Neural crest cell (in vitro differentiated cells): ENCODE measurements around the gene MROH2A. TPM values are rescaled to one million over a fixed set of nuclear protein-coding genes. Genes with fewer than 3 reads are reported as not detected.
A peak's percentile ranks its signal among the peaks of the same experiment; 100 is the strongest.

Source experiments
- DNase-seq: peaks from one replicate; pipeline ENCODE4 v3.0.0; 2021; ENCODE audit warnings: low read depth, mixed read lengths, low spot score
- H3K27ac Mint-ChIP-seq: one replicate; pipeline ENCODE4 v1.8.0; 2021; ENCODE audit warnings: mild to moderate bottlenecking, mixed read lengths; ENCODE audit not compliant: unreplicated experiment
- H3K27me3 Mint-ChIP-seq: 2 replicates; pipeline ENCODE4 v1.8.0; 2021; ENCODE audit warnings: low read depth, mild to moderate bottlenecking, mixed read lengths
- H3K36me3 Mint-ChIP-seq: 2 replicates; pipeline ENCODE4 v1.8.0; 2021; ENCODE audit warnings: low read depth, mild to moderate bottlenecking, mixed read lengths
- H3K4me1 Mint-ChIP-seq: 2 replicates; pipeline ENCODE4 v1.8.0; 2021; ENCODE audit warnings: mixed read lengths
- H3K4me3 Mint-ChIP-seq: one replicate; pipeline ENCODE4 v1.8.0; 2021; ENCODE audit warnings: mild to moderate bottlenecking, mixed read lengths
- H3K9me3 Mint-ChIP-seq: 2 replicates; pipeline ENCODE4 v1.8.0; 2021; ENCODE audit warnings: mixed read lengths
- total RNA-seq: library from RNA; stranded (reverse); gene quantifications from 2 replicates; pipeline ENCODE4 v1.2.1, GENCODE V29; 2021
- TF ChIP-seq, protein P1 (sequence below): fragments of 200-600 bp; sonication (generic); conservative IDR thresholded peaks from 2 replicates; pipeline ENCODE4 v1.5.0; 2021; ENCODE audit warnings: antibody characterized with exemption, mild to moderate bottlenecking

The MROH2A gene
- total RNA-seq, 1 donor from 2014 or later = not detected

DNA sequence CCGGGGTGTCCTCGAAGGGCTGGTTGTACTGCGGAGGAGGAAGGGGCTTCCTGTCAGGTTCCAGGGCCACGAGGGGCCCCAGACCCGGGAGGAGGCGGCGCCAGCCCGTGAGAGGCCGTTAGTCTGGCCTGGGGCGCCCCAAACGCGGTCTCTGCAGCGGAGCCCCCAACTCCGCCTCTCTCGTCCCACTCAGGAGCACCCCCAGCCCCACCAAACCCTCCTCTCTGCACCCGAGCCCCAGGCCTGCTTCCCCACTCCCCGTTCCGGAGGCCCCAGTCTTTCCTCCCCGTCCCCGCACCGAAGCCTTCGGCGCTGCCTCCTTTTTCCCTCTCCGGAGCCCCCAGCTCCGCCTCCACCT lies 75.7 kb downstream of the MROH2A start:
- TF ChIP-seq, protein P1, sequence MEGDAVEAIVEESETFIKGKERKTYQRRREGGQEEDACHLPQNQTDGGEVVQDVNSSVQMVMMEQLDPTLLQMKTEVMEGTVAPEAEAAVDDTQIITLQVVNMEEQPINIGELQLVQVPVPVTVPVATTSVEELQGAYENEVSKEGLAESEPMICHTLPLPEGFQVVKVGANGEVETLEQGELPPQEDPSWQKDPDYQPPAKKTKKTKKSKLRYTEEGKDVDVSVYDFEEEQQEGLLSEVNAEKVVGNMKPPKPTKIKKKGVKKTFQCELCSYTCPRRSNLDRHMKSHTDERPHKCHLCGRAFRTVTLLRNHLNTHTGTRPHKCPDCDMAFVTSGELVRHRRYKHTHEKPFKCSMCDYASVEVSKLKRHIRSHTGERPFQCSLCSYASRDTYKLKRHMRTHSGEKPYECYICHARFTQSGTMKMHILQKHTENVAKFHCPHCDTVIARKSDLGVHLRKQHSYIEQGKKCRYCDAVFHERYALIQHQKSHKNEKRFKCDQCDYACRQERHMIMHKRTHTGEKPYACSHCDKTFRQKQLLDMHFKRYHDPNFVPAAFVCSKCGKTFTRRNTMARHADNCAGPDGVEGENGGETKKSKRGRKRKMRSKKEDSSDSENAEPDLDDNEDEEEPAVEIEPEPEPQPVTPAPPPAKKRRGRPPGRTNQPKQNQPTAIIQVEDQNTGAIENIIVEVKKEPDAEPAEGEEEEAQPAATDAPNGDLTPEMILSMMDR = no peak
- no peak for DNase-seq
- peaks cover 42% of the 10 kb centered on the region for H3K4me1 Mint-ChIP-seq
- no peaks in the 10 kb centered on the region for H3K9me3 Mint-ChIP-seq
- no peaks in the 10 kb centered on the region for H3K27me3 Mint-ChIP-seq
- peaks cover 15% of the 10 kb centered on the region for H3K36me3 Mint-ChIP-seq
- peak overlapping the region; percentile 95 for H3K27ac Mint-ChIP-seq
- peak overlapping the region; percentile 99 for H3K4me3 Mint-ChIP-seq

DNA sequence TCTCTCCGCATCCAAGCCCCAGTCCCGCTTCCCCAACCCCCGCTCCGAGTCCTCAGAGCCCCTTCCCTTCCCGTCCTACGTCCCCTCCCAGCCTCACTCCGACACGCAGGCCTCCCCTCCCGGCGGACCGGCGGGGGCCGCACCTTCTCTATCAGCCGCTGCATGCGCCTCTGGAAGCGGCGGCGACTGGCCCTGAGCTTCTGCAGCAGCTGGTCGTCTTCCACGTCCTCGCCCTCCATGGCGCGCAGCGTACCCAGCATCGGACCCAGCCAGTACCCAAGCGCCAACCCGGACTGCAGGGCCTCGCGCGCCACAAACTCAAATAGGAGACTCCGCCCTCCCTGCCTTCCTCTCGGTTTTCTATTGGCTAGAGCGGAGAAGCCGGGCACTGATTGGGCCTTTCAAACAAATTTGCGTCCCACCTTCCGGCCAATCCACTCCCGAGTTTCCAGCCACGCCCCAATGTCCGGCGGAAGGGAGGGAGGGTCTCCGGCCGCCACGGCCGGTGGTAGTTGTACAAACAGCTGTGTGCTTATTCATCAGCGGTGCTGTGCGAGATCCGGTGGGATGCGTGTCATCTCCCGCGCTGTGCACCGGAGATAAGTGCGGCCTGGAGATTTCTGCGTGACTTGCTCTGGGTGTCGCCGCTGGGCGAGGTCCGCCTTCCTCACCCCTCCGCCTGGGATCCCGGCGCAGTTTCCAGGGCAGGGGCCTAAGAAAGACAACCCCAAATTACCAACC lies 76.3 kb downstream of the MROH2A start, which contains the start of gene HJURP:
HJURP (minus strand) TSS at position 295 of the 741 bp plus-strand sequence; CDS start at position 260, 35 bp downstream.
- Mint-ChIP-seq H3K4me3 (peak within 1 kb of the TSS; percentile 99), H3K4me1 (peaks cover 37% of the 10 kb centered on the region), H3K36me3 (peaks cover 9% of the 10 kb centered on the region), H3K9me3 (no peaks in the 10 kb centered on the region), H3K27me3 (no peaks in the 10 kb centered on the region), H3K27ac (peak within 1 kb of the TSS; percentile 95)
- peak; percentile 84 for DNase-seq
- TF ChIP-seq, protein P1 = no peak

DNA sequence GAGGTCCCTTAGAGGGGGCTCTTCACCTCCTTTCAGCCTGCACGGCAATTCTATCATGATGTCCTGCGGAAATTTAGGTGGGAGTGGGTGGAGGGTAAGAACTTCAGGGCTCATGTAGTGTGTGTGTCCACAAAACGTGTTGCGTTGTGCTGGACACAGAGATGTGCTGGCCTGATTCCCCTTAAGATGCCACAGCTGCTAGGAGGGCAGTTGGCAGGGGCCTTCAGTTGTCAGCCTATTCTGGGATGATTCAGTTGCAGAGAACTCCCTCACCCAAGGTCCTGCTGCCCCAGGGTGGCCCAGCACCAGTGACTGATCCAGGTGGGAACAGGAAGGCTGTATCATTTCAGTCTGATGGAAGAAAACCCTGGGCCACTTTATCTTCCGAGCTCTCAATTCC lies 77.2 kb downstream of the MROH2A start:
- TF ChIP-seq, protein P1 = no peak
- Mint-ChIP-seq H3K4me3 (peak overlapping the region; percentile 52), H3K27ac (no peak overlapping the region), H3K9me3 (no peaks in the 10 kb centered on the region), H3K27me3 (no peaks in the 10 kb centered on the region), H3K36me3 (peaks cover 9% of the 10 kb centered on the region), H3K4me1 (peaks cover 37% of the 10 kb centered on the region)
- DNase-seq = no peak

DNA sequence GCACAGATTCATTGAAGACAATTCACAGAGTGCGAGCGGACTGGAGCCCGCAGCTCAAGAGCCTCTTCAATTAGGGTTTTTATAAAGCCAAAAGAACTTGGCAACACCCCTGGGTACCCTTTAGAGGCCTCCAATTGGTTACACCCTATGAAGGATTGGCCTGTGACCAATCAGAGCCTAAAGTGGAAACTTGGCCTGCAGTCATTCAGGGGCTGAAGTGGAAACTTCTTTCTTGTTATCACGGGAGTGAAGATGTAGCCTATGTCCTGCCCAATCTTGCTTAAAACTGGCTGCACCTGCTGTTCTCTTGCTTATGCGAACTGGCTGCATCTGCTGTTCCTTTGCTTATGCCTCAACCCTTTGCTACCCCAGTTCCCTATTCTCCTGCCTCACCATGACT lies 78.1 kb downstream of the MROH2A start:
- Mint-ChIP-seq H3K27ac (no peak overlapping the region), H3K4me1 (peaks cover 36% of the 10 kb centered on the region), H3K27me3 (no peaks in the 10 kb centered on the region), H3K9me3 (no peaks in the 10 kb centered on the region), H3K36me3 (peaks cover 9% of the 10 kb centered on the region), H3K4me3 (peak overlapping the region; percentile 52)
- TF ChIP-seq, protein P1 = no peak
- DNase-seq = no peak

DNA sequence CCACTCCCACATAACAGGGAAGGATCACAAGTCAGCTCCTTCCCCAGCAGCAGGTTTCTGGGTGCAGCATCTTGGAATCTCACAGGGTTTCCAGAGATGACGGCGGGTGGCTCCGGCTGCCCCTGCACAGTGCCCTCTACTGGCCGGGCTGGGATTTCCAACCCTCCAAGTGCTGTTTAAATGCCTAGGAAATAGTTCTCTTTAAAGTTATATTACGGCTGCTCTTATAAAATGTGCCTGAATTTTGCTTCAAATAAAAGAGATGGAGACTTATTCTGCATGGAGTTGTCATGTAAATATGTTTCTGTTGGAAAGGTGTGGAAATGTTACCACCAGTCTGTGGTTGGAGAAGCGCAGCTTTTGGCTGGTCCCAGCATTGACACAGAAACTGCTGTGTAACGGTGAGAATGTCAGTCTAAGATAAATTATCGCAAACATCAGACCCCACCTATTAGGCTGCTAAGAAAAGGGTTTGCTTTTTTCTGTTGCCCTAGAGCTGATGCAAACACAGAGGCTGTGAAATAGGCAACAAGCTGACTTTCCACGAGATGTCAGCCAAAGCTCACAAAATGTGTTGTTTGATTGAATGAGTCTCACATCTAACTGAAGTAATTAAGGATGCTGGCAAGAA lies 79.5 kb downstream of the MROH2A start:
- Mint-ChIP-seq H3K27me3 (no peaks in the 10 kb centered on the region), H3K27ac (no peak overlapping the region), H3K9me3 (no peaks in the 10 kb centered on the region), H3K4me3 (peak overlapping the region; percentile 68), H3K36me3 (peaks cover 7% of the 10 kb centered on the region), H3K4me1 (peaks cover 22% of the 10 kb centered on the region)
- no peak for DNase-seq
- TF ChIP-seq, protein P1 = peak; percentile 71
